GM18498 (cell line): ENCODE data around the gene AGXT2.

ENCODE experiments used
- ATAC-seq: cut with Tn5 transposase; IDR thresholded peaks from one replicate; pipeline ENCODE4 v1.9.1; 2021; ENCODE audit warnings: mild to moderate bottlenecking, moderate library complexity; ENCODE audit not compliant: unreplicated experiment

The AGXT2 gene

GRCh38 chr5:35016174-35017051 lies 31.3 kb downstream of the AGXT2 start:
- ATAC-seq: peak; percentile 61

- ATAC-seq: no peak
Measured at GRCh38 chr5:35015063-35015462, 32.7 kb downstream of the AGXT2 start.

DNA sequence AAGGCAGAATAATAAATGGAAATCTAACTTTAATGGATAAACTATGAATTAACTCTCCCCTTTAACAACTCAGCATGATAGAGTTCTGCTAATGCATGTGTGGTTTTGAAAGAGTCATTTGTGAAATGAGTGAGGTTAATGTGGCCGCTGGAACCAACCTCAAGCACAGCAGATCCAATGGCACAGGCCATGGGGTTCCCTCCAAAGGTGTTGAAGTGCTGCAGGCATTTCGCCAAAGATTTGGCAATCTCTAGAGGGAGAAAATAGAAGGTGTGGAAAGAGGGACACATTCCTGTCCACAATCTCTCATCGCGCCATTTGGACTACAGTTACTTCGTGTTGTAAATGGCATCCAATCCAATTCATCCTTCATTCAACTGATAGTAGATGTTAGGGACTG lies 35.0 kb downstream of the AGXT2 start:
- no peak for ATAC-seq

DNA sequence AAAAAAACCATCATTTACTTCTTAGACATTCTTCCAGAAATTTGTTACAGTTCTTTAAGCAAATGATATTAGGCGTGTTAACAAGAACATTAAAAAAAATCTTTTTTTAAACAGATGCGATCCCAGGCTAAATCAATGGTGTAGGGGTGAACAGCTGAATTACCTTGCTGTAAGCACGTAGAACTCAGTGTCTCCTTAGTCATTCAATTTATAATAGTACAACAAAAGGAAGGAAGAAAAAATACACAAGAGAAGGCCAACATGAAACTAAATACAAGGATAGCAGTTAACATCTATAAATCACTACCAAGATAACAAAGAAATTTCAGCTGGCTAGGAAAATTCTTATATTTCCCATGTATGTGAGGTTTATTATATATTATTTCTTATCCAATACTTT lies 35.4 kb downstream of the AGXT2 start:
- no peak for ATAC-seq

- ATAC-seq: no peak
Measured at GRCh38 chr5:35010676-35011075, 37.1 kb downstream of the AGXT2 start.

- ATAC-seq: no peak
Measured at GRCh38 chr5:35009657-35010056, 38.1 kb downstream of the AGXT2 start.

DNA sequence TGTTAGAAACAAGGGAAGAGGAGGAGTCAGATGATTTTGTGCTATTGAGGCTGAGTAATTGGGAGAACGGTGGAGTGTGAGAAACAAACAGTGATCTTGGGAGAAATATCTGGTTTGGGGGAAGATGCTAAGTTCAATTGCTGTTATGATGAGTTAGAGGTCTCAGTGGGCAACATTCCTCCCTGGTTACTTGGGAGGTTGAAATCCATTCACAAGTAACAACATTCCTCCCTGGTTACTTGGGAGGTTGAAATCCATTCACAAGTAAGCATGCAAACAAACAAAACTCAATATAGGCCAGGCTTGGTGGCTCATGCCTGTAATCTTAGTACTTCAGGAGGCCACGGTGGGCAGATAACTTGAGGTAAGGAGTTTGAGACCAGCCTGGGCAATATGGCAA lies 38.7 kb downstream of the AGXT2 start:
- ATAC-seq: no peak

DNA sequence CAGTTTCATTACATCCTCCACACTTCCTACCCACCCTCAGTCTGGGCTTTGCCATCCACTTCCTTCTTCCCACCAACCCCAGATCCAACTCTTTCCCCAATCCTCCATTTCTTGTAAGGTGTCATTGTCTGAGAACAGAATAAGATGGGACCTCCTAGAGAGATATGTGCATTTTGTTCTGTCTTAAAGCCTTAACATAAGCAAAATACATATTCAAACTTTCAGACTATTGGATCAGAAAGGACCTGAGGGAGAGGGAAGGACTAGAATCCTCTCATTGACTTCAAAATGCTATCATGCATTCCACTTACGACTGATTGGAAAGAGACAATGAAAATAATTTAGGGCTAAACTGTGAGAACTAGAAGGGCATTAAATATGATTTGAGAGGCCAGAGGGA lies 43.0 kb downstream of the AGXT2 start:
- ATAC-seq: no peak

- no peak for ATAC-seq
Measured at GRCh38 chr5:35004200-35004599, 43.5 kb downstream of the AGXT2 start.

GRCh38 chr5:35003018-35003957 lies 44.5 kb downstream of the AGXT2 start:
- peak; percentile 80 for ATAC-seq

- no peak for ATAC-seq
Measured at GRCh38 chr5:35002459-35002858, 45.3 kb downstream of the AGXT2 start.

- no peak for ATAC-seq
Measured at GRCh38 chr5:35001842-35002241, 45.9 kb downstream of the AGXT2 start.

DNA sequence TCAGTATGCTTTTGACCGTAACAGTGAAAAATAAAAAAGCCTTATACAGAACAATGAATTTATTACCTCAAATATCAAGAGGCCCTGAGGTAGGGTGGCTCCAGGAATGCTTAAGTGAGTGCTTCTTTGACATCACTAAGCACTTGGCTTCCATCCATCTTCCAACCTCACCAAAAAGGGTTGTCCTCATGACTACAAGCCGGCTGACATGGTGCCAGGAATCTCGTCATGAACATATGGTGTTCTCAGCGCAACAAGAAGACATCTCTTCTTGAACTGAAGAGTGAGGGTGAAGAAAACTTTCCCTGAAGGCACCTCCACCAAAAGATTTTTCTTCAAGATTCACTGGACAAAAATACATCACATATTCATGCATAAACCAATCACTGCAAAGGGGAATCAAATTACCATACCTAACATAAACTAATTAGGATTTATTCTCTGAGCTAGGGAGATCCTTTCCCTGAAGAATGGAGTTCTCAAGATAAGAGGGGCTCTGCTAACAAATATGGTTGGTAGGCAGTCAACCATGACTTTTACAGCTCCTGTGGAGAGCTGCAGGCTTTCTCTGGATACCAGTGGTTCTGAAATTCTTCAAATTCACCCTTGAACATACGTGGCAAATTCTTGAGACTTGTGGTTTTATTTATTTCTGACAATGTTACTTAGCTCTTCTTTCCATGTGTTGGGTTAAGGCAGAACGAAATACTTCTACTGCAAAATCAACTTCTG lies 49.5 kb downstream of the AGXT2 start:
- ATAC-seq: no peak

- ATAC-seq: no peak
Measured at GRCh38 chr5:34996261-34996660, 51.5 kb downstream of the AGXT2 start.

DNA sequence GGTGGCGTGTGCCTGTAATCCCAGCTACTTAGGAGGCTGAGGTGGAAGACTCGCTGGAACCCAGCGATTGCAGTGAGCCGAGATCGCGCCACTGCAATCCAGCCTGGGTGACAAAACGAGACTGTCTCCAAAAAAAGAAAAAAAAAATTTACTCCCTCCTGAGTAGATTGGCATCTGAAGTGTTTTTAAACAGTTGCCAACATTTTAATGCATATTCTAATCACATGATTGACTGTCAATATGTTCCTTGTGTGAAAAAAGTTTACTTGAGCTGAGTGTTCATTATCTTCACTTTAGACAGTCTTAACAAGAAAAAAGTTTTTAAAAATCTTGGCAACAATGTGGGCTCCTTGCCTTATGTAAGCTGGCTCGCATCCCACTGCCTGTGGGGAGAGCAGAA lies 53.8 kb downstream of the AGXT2 start:
- ATAC-seq: no peak

DNA sequence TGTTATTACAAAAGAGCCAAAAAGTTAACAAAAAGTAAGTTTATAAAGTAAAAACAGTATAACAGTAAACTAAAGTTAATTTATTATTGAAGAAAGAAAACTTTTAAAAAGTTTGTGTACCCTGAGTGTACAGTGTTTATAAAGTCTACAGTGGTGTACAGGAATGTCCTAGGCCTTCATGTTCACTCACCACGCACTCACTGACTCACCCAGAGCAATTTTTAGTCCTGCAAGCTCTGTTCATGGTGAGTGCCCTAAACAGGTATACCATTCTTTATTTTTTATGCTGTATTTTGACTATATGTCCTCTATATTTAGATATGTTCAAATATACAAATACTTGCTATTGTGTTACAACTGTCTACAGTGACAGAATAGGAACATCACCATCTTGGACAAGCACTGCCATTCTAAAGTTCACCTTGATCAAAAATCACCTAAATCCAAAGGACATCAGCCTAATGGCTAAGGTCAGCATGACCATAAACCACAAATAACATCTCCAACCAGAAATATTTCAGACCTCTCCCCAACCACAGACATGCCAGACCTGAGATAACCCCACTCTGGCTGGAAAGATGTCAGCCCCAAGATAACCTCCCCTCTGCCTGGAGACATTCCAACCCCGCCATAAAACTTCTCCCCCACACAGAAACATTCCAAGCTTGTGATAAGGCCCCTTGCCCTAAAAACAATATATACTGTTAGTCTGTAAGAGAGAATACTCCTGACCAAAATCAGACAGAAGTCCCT lies 56.1 kb downstream of the AGXT2 start:
- no peak for ATAC-seq

DNA sequence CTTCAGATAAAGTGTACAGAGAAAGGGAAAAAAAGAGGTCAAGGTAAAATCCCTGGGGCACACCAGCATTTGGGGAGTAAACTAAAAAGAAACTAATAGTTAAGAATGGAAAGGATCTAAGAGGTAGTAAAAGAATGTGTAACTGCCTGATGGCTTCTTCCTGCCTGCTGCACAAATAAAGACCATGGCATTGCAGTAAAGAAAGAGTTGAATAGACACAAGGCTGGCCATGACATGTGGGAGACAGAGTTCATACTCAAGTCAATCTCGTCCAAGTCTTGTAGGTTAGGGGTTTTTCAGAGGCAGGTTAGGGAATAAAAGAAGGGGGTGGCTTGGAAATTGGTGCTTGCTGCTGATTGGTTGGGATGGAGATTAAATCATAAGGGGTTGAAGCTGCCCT lies 60.8 kb downstream of the AGXT2 start:
- no peak for ATAC-seq

DNA sequence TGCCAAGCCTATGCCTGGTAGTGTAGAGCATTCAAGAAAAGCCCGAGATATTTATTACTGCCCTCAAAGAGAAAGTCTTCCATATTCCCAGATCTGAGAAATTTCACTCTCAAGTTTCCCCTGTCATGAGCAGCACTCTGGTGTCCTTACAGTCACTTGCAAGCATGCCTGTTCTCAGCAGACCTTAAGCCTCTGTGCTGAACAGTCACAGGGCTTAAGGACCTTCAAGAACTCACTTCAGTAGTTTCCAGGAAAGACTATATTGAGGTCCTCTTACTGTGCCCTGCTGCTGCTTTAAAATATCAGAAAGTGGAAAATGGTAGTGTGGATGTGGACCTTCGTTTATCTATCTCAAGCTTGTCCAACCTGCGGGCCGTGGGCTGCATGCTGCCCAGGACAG lies 64.9 kb downstream of the AGXT2 start:
- ATAC-seq: no peak

- peak; percentile 68 for ATAC-seq
Measured at GRCh38 chr5:34978681-34979080, 69.1 kb downstream of the AGXT2 start.

- peak; percentile 87 for ATAC-seq
Measured at GRCh38 chr5:34977934-34978613, 69.7 kb downstream of the AGXT2 start.
